SK-N-SH (cell line): Measurements from ENCODE around the gene B3GALNT1.

ENCODE experiments used
- EP300 ChIP-seq, 2 experiments: IDR thresholded peaks; 2 replicates each; pipeline versions ENCODE4 v1.4.0 to v1.6.1; 2012; ENCODE audit warnings: borderline replicate concordance in 1 of 2, low read depth in 1 of 2, low read length in 1 of 2
- EZH2phosphoT487 ChIP-seq: fragments of 200-600 bp; sonication (generic); IDR thresholded peaks from 2 replicates; pipeline ENCODE4 v1.6.1; 2017; ENCODE audit warnings: low read depth, mixed run types, mild to moderate bottlenecking, antibody characterized with exemption, moderate library complexity, borderline replicate concordance
- GABPA ChIP-seq: IDR thresholded peaks from 2 replicates; pipeline ENCODE4 v1.4.0; 2012; ENCODE audit warnings: low read depth, mild to moderate bottlenecking
- JUND ChIP-seq: IDR thresholded peaks from 2 replicates; pipeline ENCODE4 v1.4.0; 2012
- REST ChIP-seq: IDR thresholded peaks from 2 replicates; pipeline ENCODE4 v1.6.1; 2012; ENCODE audit warnings: mild to moderate bottlenecking, low read depth, low read length, moderate library complexity
- SIN3A ChIP-seq: IDR thresholded peaks from 2 replicates; pipeline ENCODE4 v1.6.1; 2012; ENCODE audit warnings: low read depth, mild to moderate bottlenecking, low read length, moderate library complexity, borderline replicate concordance
- SMC3 ChIP-seq: IDR thresholded peaks from 2 replicates; pipeline ENCODE4 v1.6.1; 2012; ENCODE audit warnings: low read depth, low read length, improper control_type of control experiment
- USF2 ChIP-seq: fragments of 150-350 bp; IDR thresholded peaks from 2 replicates; pipeline ENCODE4 v1.6.1; 2017; ENCODE audit warnings: antibody characterized with exemption, low read length, low read depth, borderline replicate concordance
- YY1 ChIP-seq: IDR thresholded peaks from 2 replicates; pipeline ENCODE4 v1.4.0; 2012; ENCODE audit warnings: low read depth, mild to moderate bottlenecking
- TF ChIP-seq, protein P1 (sequence below): fragments of 200-600 bp; sonication (generic); IDR thresholded peaks from 2 replicates; pipeline ENCODE4 v1.6.1; 2017; ENCODE audit warnings: antibody characterized with exemption, mild to moderate bottlenecking, moderate library complexity

DNA sequence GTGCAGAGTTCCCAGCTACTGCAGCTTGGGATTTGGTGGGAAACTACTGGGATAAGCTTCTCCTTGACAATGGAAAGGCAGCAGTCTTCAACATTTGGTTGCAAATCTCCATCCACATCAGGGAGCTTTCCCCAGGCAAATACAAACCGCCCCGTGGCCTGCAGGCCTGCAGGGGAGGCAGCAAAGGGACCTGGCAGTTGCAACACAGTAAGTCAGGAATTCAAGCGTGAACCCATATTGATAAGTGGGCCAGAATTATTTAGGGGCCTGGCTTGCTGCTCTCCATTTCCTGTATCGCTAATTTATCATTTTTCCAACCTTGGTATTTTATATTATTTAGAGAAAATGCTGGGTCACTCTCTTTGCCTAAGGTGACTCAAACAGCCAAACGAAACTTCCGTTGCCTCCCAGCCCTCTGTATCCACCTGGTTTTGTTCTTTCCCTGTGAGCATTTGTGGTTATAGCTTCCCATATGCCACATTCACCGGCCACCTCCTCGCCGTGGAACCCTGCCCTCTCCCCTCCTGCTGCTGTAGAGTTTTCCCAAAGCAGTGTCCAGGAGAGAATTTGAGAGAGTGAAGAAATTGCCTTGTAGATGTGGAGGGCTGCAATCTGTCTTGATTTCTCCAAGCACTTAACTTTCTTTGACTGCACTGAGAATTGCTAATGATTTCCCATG is 34.8 kb downstream of the B3GALNT1 start:
- TF ChIP-seq, protein P1, sequence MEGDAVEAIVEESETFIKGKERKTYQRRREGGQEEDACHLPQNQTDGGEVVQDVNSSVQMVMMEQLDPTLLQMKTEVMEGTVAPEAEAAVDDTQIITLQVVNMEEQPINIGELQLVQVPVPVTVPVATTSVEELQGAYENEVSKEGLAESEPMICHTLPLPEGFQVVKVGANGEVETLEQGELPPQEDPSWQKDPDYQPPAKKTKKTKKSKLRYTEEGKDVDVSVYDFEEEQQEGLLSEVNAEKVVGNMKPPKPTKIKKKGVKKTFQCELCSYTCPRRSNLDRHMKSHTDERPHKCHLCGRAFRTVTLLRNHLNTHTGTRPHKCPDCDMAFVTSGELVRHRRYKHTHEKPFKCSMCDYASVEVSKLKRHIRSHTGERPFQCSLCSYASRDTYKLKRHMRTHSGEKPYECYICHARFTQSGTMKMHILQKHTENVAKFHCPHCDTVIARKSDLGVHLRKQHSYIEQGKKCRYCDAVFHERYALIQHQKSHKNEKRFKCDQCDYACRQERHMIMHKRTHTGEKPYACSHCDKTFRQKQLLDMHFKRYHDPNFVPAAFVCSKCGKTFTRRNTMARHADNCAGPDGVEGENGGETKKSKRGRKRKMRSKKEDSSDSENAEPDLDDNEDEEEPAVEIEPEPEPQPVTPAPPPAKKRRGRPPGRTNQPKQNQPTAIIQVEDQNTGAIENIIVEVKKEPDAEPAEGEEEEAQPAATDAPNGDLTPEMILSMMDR, result no peak
- TF ChIP-seq SMC3 (no peak), YY1 (no peak), EP300 (IDR thresholded peaks at IDR 0.05; ENCODE audit: borderline replicate concordance in 1 of 2, low read depth in 1 of 2, low read length in 1 of 2) (no peak), GABPA (no peak), USF2 (no peak), SIN3A (no peak), REST (no peak), EZH2phosphoT487 (no peak), JUND (no peak)
